ENCODE measurements around the gene TXLNG. TPM values are rescaled to one million over a fixed set of nuclear protein-coding genes. Genes with fewer than 3 reads are reported as not detected.
"Not testable (repeated sequence)": the region's sequence is repeated elsewhere in the genome, so short reads cannot be mapped to it uniquely, and the experiment has no call there.

Gene TXLNG
- total and polyA plus RNA-seq, 2 donors (not counting 1 experiment from before 2014, with no cell fraction given) = 9.0 to 18.0 TPM

DNA sequence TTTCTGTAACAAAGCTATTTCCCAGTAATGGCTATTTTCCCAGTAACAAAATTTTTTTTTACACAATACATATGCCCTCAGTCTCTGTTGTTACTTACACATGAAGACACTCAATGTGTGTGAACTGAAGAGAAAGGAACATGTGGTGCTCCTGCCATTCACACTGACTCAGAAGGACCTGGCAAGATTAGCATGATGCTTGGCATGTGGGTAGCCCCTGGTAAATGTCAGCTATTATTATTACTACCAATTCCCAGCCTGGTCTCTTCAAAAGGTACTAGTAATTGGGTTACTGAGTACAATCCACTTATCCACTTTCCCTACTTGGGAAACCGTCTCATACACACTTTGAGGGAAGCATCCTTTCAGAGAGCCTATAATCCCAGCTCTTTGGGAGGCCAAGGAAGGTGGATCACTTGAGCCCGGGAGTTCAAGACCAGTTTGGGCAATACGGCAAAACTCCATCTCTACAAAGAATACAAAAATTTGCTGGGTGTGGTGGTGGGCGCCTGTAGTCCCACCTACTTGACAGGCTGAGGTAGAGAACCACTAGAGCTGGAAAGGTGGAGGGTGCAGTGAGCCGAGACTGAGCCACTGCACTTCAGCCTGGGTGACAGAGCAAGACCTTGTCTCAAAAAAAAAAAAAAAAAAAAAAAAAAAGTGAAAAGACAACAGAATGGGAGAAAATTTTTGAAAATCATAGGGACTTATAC, 69.3 kb downstream of the TXLNG start:
- Histone ChIP-seq H3K4me1 (ENCODE audit: control insufficient read depth, extremely low read depth, insufficient read depth, low read length) (peaks cover 6% of the 10 kb centered on the region), H3K4me3 (replicated peaks in 1 of 4; ENCODE audit: control extremely low read depth in 1 of 4, insufficient read depth in 1 of 4, low read depth in 3 of 4, low read length in 4 of 4) (no peak overlapping the region), H3K9me3 (ENCODE audit: control insufficient read depth, insufficient read depth, low read depth, low read length) (no peaks in the 10 kb centered on the region), H3K36me3 (ENCODE audit: control insufficient read depth, insufficient read depth, low read length) (peaks cover 7% of the 10 kb centered on the region), H3K27me3 (ENCODE audit: control insufficient read depth, insufficient read depth, low read length) (no peaks in the 10 kb centered on the region), H3K27ac (ENCODE audit: insufficient read depth, low read length) (peak overlapping the region; percentile 39), H3K9ac (ENCODE audit: insufficient read depth, low read length) (no peak overlapping the region), H4K20me1 (ENCODE audit: control insufficient read depth, extremely low read depth, insufficient read depth, low read length) (no peaks in the 10 kb centered on the region), H3K4me2 (ENCODE audit: extremely low read depth, insufficient read depth, low read length) (no peak overlapping the region), H3K79me2 (ENCODE audit: control insufficient read depth, insufficient read depth, low read length) (peaks cover 28% of the 10 kb centered on the region), H2AFZ (ENCODE audit: low read length) (no peak overlapping the region)
- DNase-seq (ENCODE audit: low read depth in 2 of 2) = no peak
- TF ChIP-seq EZH2 (IDR thresholded peaks at IDR 0.05; ENCODE audit: low read length, missing control alignments) = no peak
- TF ChIP-seq, protein P1, sequence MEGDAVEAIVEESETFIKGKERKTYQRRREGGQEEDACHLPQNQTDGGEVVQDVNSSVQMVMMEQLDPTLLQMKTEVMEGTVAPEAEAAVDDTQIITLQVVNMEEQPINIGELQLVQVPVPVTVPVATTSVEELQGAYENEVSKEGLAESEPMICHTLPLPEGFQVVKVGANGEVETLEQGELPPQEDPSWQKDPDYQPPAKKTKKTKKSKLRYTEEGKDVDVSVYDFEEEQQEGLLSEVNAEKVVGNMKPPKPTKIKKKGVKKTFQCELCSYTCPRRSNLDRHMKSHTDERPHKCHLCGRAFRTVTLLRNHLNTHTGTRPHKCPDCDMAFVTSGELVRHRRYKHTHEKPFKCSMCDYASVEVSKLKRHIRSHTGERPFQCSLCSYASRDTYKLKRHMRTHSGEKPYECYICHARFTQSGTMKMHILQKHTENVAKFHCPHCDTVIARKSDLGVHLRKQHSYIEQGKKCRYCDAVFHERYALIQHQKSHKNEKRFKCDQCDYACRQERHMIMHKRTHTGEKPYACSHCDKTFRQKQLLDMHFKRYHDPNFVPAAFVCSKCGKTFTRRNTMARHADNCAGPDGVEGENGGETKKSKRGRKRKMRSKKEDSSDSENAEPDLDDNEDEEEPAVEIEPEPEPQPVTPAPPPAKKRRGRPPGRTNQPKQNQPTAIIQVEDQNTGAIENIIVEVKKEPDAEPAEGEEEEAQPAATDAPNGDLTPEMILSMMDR (conservative IDR thresholded peaks at IDR 0.05 in 1 of 2, IDR thresholded peaks at IDR 0.05 in 1 of 2; ENCODE audit: low read depth in 1 of 2, low read length in 2 of 2) = no peak

- not testable (repeated sequence) for H3K9me3 ChIP-seq (ENCODE audit: control insufficient read depth, insufficient read depth, low read depth, low read length); H2AFZ ChIP-seq (ENCODE audit: low read length); H3K4me3 ChIP-seq (replicated peaks in 1 of 4; ENCODE audit: control extremely low read depth in 1 of 4, insufficient read depth in 1 of 4, low read depth in 3 of 4, low read length in 4 of 4); H3K4me1 ChIP-seq (ENCODE audit: control insufficient read depth, extremely low read depth, insufficient read depth, low read length); H3K36me3 ChIP-seq (ENCODE audit: control insufficient read depth, insufficient read depth, low read length); H3K4me2 ChIP-seq (ENCODE audit: extremely low read depth, insufficient read depth, low read length); H4K20me1 ChIP-seq (ENCODE audit: control insufficient read depth, extremely low read depth, insufficient read depth, low read length); H3K27ac ChIP-seq (ENCODE audit: insufficient read depth, low read length); H3K9ac ChIP-seq (ENCODE audit: insufficient read depth, low read length); H3K27me3 ChIP-seq (ENCODE audit: control insufficient read depth, insufficient read depth, low read length)
- peaks cover 30% of the 10 kb centered on the region for H3K79me2 ChIP-seq (ENCODE audit: control insufficient read depth, insufficient read depth, low read length)
- DNase-seq (ENCODE audit: low read depth in 2 of 2) = peak; percentile 53 to 79
Observed at GRCh38 chrX:16856076-16856404, 69.8 kb downstream of the TXLNG start.

DNA sequence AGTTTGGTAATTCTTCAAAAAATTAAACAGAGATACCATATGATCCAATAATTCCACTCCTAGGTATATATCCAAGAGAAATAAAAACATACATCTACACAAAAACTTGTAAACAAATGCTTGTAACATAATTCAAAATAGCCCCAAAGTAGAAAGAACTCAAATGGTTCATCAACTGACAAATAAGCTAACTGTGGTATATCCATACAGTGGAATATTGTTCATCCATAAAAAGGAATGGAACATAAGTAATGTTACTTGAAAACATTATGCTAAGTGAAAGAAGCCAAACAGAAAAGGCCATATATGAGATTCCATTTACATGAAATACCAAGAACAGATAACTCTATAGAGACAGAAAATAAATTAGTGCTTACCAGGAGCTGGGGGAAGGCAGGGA, 70.5 kb downstream of the TXLNG start:
- H4K20me1 ChIP-seq (ENCODE audit: control insufficient read depth, extremely low read depth, insufficient read depth, low read length) = no peaks in the 10 kb centered on the region
- peaks cover 37% of the 10 kb centered on the region for H3K79me2 ChIP-seq (ENCODE audit: control insufficient read depth, insufficient read depth, low read length)
- no peak overlapping the region for H3K4me3 ChIP-seq (replicated peaks in 1 of 4; ENCODE audit: control extremely low read depth in 1 of 4, insufficient read depth in 1 of 4, low read depth in 3 of 4, low read length in 4 of 4)
- no peak overlapping the region for H3K4me2 ChIP-seq (ENCODE audit: extremely low read depth, insufficient read depth, low read length)
- TF ChIP-seq, protein P1 (conservative IDR thresholded peaks at IDR 0.05 in 1 of 2, IDR thresholded peaks at IDR 0.05 in 1 of 2; ENCODE audit: low read depth in 1 of 2, low read length in 2 of 2) = no peak
- no peak for TF ChIP-seq EZH2 (IDR thresholded peaks at IDR 0.05; ENCODE audit: low read length, missing control alignments)
- no peak overlapping the region for H3K27ac ChIP-seq (ENCODE audit: insufficient read depth, low read length)
- DNase-seq (ENCODE audit: low read depth in 2 of 2) = no peak
- H2AFZ ChIP-seq (ENCODE audit: low read length) = no peak overlapping the region
- H3K9ac ChIP-seq (ENCODE audit: insufficient read depth, low read length) = no peak overlapping the region
- H3K4me1 ChIP-seq (ENCODE audit: control insufficient read depth, extremely low read depth, insufficient read depth, low read length) = peaks cover 2% of the 10 kb centered on the region
- peaks cover 7% of the 10 kb centered on the region for H3K36me3 ChIP-seq (ENCODE audit: control insufficient read depth, insufficient read depth, low read length)
- no peaks in the 10 kb centered on the region for H3K27me3 ChIP-seq (ENCODE audit: control insufficient read depth, insufficient read depth, low read length)
- H3K9me3 ChIP-seq (ENCODE audit: control insufficient read depth, insufficient read depth, low read depth, low read length) = no peaks in the 10 kb centered on the region

Data from fibroblast of lung (primary cell).